IPS DF 4.7 (cell line): ENCODE data around the gene VWC2.

Experiments used
- DNase-seq: peaks from one replicate; pipeline ENCODE4 v3.0.0-alpha.2; 2013; ENCODE audit warnings: low spot score; ENCODE audit errors: extremely low read depth

VWC2 gene

GRCh38 chr7:49931627-49932026, 158.2 kb downstream of the VWC2 start:
- DNase-seq, result no peak

- DNase-seq, result no peak
These were observed 164.2 kb downstream of the VWC2 start for GRCh38 chr7:49937608-49938007.
